22Rv1 (cell line): Measurements from ENCODE around the gene CFAP43.

ENCODE experiments used
- H3K27ac ChIP-seq: fragments of 450-650 bp; 2 replicates; pipeline ENCODE4 v1.5.1; 2017
- ZFX ChIP-seq: fragments of 450-650 bp; IDR thresholded peaks from 2 replicates; pipeline ENCODE4 v1.6.1; 2017; ENCODE audit warnings: antibody characterized with exemption, borderline replicate concordance
- TF ChIP-seq, protein P1 (sequence below): fragments of 450-650 bp; IDR thresholded peaks from 2 replicates; pipeline ENCODE4 v1.5.1; 2017; ENCODE audit warnings: mild to moderate bottlenecking

The CFAP43 gene

DNA sequence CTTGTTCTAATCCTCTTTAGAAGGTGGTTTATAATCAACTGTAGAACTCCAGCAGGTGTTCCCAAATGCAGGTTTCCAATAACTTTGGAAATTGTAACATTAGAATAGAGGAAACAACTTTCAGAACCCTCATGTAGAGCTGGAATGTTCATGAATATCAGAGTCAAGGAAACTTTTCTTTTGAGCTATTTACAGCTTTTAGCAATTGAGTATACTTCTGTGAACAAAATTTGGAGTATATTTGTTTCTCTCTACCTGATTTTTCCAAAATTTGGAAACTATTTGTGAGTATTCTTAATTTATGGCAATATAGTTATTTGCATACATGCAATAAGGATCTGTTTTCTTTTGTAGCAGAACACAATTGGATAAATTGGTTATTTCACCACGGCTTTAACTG, 2.8 kb upstream of the CFAP43 start:
- TF ChIP-seq, protein P1, sequence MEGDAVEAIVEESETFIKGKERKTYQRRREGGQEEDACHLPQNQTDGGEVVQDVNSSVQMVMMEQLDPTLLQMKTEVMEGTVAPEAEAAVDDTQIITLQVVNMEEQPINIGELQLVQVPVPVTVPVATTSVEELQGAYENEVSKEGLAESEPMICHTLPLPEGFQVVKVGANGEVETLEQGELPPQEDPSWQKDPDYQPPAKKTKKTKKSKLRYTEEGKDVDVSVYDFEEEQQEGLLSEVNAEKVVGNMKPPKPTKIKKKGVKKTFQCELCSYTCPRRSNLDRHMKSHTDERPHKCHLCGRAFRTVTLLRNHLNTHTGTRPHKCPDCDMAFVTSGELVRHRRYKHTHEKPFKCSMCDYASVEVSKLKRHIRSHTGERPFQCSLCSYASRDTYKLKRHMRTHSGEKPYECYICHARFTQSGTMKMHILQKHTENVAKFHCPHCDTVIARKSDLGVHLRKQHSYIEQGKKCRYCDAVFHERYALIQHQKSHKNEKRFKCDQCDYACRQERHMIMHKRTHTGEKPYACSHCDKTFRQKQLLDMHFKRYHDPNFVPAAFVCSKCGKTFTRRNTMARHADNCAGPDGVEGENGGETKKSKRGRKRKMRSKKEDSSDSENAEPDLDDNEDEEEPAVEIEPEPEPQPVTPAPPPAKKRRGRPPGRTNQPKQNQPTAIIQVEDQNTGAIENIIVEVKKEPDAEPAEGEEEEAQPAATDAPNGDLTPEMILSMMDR, result no peak
- no peak for TF ChIP-seq ZFX
- no peak overlapping the region for H3K27ac ChIP-seq

DNA sequence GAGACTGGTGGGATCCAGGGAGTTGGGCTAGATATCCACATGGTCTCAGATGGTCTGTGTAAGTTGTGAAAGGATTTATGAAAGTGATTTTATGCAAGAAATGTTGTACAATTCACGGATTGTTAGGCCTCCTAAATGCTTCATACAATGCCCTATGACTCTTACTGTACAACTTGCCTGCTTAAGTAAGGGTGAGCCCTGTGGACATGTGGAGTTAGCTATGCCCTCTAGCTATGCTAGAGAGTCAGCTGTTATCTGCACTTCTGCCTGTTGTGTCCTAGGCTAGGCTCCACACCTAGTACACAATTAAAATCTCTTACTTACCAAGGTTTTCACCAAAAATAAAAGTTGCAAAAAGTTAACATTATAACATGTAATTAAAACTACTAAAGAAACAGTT, 1.7 kb upstream of the CFAP43 start:
- no peak for TF ChIP-seq ZFX
- TF ChIP-seq, protein P1, result no peak
- H3K27ac ChIP-seq, result no peak overlapping the region

DNA sequence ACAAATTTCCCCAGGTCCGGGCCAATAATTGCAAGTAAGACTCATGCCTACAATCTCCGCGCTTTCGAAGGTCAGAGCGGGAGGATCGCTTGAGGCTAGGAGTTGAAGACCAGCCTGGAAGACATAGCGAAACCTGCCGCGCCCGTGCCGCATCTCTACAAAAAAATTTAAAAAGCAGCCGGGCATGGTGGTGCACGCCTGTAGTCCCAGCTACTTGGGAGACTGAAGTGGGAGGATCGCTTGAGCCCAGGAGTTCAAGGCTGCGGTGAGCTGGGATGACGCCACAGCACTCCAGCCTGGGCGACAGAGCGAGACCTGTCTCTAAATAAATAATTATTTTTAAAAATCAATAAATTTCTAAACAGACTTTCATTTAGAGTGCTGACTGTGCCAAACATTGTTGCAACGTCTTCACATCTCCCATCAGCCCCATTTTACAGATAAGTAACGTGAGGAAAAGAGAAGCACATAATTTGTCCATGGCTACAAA, 494 bp upstream of the CFAP43 start:
- peak overlapping the region; percentile 62 for H3K27ac ChIP-seq
- no peak for TF ChIP-seq ZFX
- TF ChIP-seq, protein P1, result no peak

DNA sequence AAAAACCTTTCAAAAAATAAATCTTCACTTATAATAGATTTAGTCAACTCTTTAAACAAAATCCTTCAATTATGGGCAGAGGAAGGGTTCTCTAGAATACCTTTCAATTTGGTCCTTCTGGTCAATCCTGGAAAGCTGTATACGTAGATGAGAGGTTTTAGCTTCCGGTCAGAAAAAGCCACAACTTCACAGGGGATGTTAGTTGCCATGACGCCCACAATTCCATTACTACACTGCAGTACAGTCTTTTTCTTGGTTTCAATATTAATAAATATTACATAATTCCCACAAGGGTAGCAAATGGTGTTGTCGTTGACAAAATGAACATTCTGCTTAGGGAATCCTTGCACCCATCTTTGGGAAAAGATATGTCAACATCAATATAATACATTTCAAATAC, 1.7 kb downstream of the CFAP43 start:
- H3K27ac ChIP-seq, result no peak overlapping the region
- TF ChIP-seq, protein P1, result no peak
- no peak for TF ChIP-seq ZFX

DNA sequence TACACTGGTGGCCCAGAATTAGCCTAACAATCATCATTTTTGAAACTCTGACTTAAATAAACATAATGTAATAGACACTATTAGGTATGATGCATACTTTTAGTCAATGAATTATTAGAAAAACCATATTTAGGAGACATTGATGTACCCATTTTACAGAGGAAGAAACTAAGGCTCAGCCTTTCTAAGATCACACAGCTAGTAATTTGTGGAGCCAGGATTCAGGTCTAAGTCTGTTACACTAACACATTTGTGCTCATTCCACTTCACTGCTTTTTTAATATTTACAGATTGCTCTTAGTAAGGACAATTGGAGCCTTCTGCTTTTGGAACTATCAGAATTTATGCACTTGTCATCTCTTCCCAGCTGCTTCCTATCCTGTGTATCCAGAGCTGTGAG, 8.9 kb downstream of the CFAP43 start:
- no peak overlapping the region for H3K27ac ChIP-seq
- TF ChIP-seq, protein P1, result no peak
- TF ChIP-seq ZFX, result no peak

DNA sequence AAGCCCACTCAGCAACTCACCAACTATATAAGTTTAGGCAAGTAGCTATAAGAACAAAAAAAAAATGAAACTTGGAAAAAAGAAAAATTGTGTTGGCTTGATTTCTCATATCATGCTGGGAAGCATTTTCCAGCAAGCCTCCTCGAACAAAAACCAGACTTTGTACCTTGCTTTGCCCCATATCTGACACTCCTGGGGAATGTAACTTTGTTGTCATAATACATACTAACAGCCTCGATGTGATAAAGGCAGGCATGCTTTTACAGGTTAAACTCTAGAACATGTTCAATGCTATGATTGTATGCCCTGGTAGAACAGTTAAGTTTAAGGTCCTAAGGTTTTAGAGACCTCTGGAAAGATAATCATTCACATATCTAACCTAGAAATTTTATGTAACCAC, 11.6 kb downstream of the CFAP43 start:
- TF ChIP-seq, protein P1, result no peak
- TF ChIP-seq ZFX, result no peak
- H3K27ac ChIP-seq, result no peak overlapping the region

DNA sequence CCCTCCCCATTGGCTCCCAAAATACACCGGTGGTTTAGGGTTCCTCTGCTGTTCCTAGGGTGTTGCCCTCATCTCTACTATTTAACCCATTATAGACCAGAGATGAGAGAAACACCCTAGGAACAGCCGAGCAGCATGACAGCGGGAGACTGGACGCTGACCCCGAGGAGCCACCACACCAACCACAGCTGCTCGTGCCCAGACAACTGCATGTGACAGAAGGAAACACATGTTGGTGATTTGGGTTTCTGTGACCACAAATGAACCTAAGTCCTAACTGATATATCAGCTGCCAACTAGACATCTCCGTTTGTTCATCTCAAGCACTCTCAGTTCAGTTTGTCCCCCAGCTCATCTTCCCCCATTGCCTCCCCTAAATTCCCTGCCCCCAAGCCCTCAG, 13.4 kb downstream of the CFAP43 start:
- TF ChIP-seq, protein P1, result no peak
- no peak for TF ChIP-seq ZFX

More for the DNA sequence above, 13.4 kb downstream of the CFAP43 start:
- no peak overlapping the region for H3K27ac ChIP-seq
